Neural progenitor cell (in vitro differentiated cells): ENCODE measurements around the gene LPP. TPM values are rescaled to one million over a fixed set of nuclear protein-coding genes. Genes with fewer than 3 reads are reported as not detected.

ENCODE experiments used
- DNase-seq: peaks from one replicate; pipeline ENCODE4 v3.0.0-alpha.2; 2016; ENCODE audit warnings: low spot score
- H2AFZ ChIP-seq: fragments of 200-600 bp; sonication (generic); replicated peaks from 2 replicates; pipeline ENCODE4 v1.6.1; 2016; ENCODE audit warnings: antibody characterized with exemption
- H3F3A ChIP-seq: fragments of 200-600 bp; sonication (generic); 2 replicates; pipeline ENCODE4 v1.6.1; 2016; ENCODE audit warnings: antibody characterized with exemption, low read depth
- H3K27ac ChIP-seq: fragments of 200-600 bp; sonication (generic); 2 replicates; pipeline ENCODE4 v1.5.1; 2016; ENCODE audit warnings: mild to moderate bottlenecking
- H3K27me3 ChIP-seq: fragments of 200-600 bp; sonication (generic); 2 replicates; pipeline ENCODE4 v1.6.1; 2016; ENCODE audit warnings: mild to moderate bottlenecking, moderate library complexity
- H3K36me3 ChIP-seq: fragments of 200-600 bp; sonication (generic); 2 replicates; pipeline ENCODE4 v1.5.1; 2016
- H3K4me1 ChIP-seq: fragments of 200-600 bp; sonication (generic); 2 replicates; pipeline ENCODE4 v1.6.1; 2016; ENCODE audit warnings: mixed run types
- H3K4me2 ChIP-seq: fragments of 200-600 bp; sonication (generic); 2 replicates; pipeline ENCODE4 v1.6.1; 2016
- H3K4me3 ChIP-seq: fragments of 200-600 bp; sonication (generic); 2 replicates; pipeline ENCODE4 v1.5.1; 2016
- H3K79me2 ChIP-seq: fragments of 200-600 bp; sonication (generic); 2 replicates; pipeline ENCODE4 v1.6.1; 2016; ENCODE audit warnings: low read depth
- H3K9ac ChIP-seq: fragments of 200-600 bp; sonication (generic); 2 replicates; pipeline ENCODE4 v1.6.1; 2016
- H3K9me3 ChIP-seq: fragments of 200-600 bp; sonication (generic); 2 replicates; pipeline ENCODE4 v1.5.1; 2016; ENCODE audit warnings: low read depth
- H4K20me1 ChIP-seq: fragments of 200-600 bp; sonication (generic); 2 replicates; pipeline ENCODE4 v1.6.1; 2016; ENCODE audit warnings: low read depth
- H3K27ac Mint-ChIP-seq: 3 replicates; pipeline ENCODE4 v1.8.0; 2021; ENCODE audit warnings: mixed read lengths
- H3K27me3 Mint-ChIP-seq: 2 replicates; pipeline ENCODE4 v1.8.0; 2022; ENCODE audit warnings: low read depth, mild to moderate bottlenecking, inconsistent platforms, moderate library complexity, mixed read lengths; ENCODE audit not compliant: insufficient read depth
- H3K36me3 Mint-ChIP-seq: 3 replicates; pipeline ENCODE4 v1.8.0; 2021; ENCODE audit warnings: mixed read lengths
- H3K4me1 Mint-ChIP-seq: 3 replicates; pipeline ENCODE4 v1.8.0; 2021; ENCODE audit warnings: mixed read lengths
- H3K4me3 Mint-ChIP-seq: 3 replicates; pipeline ENCODE4 v1.8.0; 2021; ENCODE audit warnings: mild to moderate bottlenecking, moderate library complexity, mixed read lengths
- H3K9me3 Mint-ChIP-seq: 3 replicates; pipeline ENCODE4 v1.8.0; 2020; ENCODE audit warnings: mixed read lengths
- CTCF ChIP-seq: fragments of 200-600 bp; sonication (generic); IDR thresholded peaks from 2 replicates; pipeline ENCODE4 v1.5.1; 2017; ENCODE audit warnings: antibody characterized with exemption, mild to moderate bottlenecking
- EZH2 ChIP-seq: fragments of 200-600 bp; sonication (generic); IDR thresholded peaks from 2 replicates; pipeline ENCODE4 v1.6.1; 2017; ENCODE audit warnings: antibody characterized with exemption, mild to moderate bottlenecking, moderate library complexity
- EZH2phosphoT487 ChIP-seq: fragments of 200-600 bp; sonication (generic); IDR thresholded peaks from 2 replicates; pipeline ENCODE4 v1.6.1; 2017; ENCODE audit warnings: antibody characterized with exemption
- total RNA-seq: library from RNA; depleted of rRNA; stranded (reverse); fragments of >200 nt; gene quantifications from 2 replicates; pipeline ENCODE4 v1.2.3, GENCODE V29; 2015; ENCODE audit warnings: low replicate concordance

The LPP gene
- total RNA-seq, 1 donor from 2014 or later, result 18.9 TPM

- H3K36me3 ChIP-seq, result no peaks in the 10 kb centered on the region
- H3F3A ChIP-seq, result no peaks in the 10 kb centered on the region
- H3K4me1 ChIP-seq, result peaks cover 8% of the 10 kb centered on the region
- no peak overlapping the region for H3K4me2 ChIP-seq
- no peak overlapping the region for H3K27ac Mint-ChIP-seq
- H2AFZ ChIP-seq, result no peak overlapping the region
- peaks cover 41% of the 10 kb centered on the region for H3K4me1 Mint-ChIP-seq
- no peak overlapping the region for H3K4me3 Mint-ChIP-seq
- peaks cover 4% of the 10 kb centered on the region for H3K9me3 Mint-ChIP-seq
- H3K9ac ChIP-seq, result no peak overlapping the region
- no peak overlapping the region for H3K4me3 ChIP-seq
- TF ChIP-seq EZH2phosphoT487 (no peak), CTCF (no peak), EZH2 (no peak)
- no peaks in the 10 kb centered on the region for H4K20me1 ChIP-seq
- H3K27me3 ChIP-seq, result no peaks in the 10 kb centered on the region
- H3K9me3 ChIP-seq, result no peaks in the 10 kb centered on the region
- H3K27me3 Mint-ChIP-seq, result peaks cover 4% of the 10 kb centered on the region
- no peak for DNase-seq
- H3K79me2 ChIP-seq, result no peaks in the 10 kb centered on the region
- peaks cover 11% of the 10 kb centered on the region for H3K36me3 Mint-ChIP-seq
- H3K27ac ChIP-seq, result no peak overlapping the region
Observed at GRCh38 chr3:188287339-188287738, 133.4 kb downstream of the LPP start.

GRCh38 chr3:188287762-188288505 lies 134.0 kb downstream of the LPP start:
- Mint-ChIP-seq H3K4me1 (peaks cover 35% of the 10 kb centered on the region), H3K36me3 (peaks cover 11% of the 10 kb centered on the region), H3K27me3 (peaks cover 4% of the 10 kb centered on the region), H3K4me3 (no peak overlapping the region), H3K27ac (no peak overlapping the region), H3K9me3 (peaks cover 4% of the 10 kb centered on the region)
- Histone ChIP-seq H3K27me3 (no peaks in the 10 kb centered on the region), H3K9ac (no peak overlapping the region), H3K27ac (no peak overlapping the region), H3F3A (no peaks in the 10 kb centered on the region), H3K4me2 (no peak overlapping the region), H3K4me3 (no peak overlapping the region), H3K4me1 (peaks cover 3% of the 10 kb centered on the region), H4K20me1 (no peaks in the 10 kb centered on the region), H2AFZ (no peak overlapping the region), H3K9me3 (no peaks in the 10 kb centered on the region), H3K36me3 (no peaks in the 10 kb centered on the region), H3K79me2 (no peaks in the 10 kb centered on the region)
- no peak for DNase-seq
- TF ChIP-seq EZH2phosphoT487, result no peak
- TF ChIP-seq CTCF, result no peak
- no peak for TF ChIP-seq EZH2

- H3K9ac ChIP-seq, result no peak overlapping the region
- Mint-ChIP-seq H3K4me3 (no peak overlapping the region), H3K36me3 (peaks cover 9% of the 10 kb centered on the region), H3K27me3 (peaks cover 4% of the 10 kb centered on the region), H3K27ac (no peak overlapping the region), H3K4me1 (peaks cover 32% of the 10 kb centered on the region), H3K9me3 (peaks cover 4% of the 10 kb centered on the region)
- H3K4me2 ChIP-seq, result no peak overlapping the region
- no peaks in the 10 kb centered on the region for H3K27me3 ChIP-seq
- no peak overlapping the region for H2AFZ ChIP-seq
- peaks cover 6% of the 10 kb centered on the region for H3K79me2 ChIP-seq
- no peaks in the 10 kb centered on the region for H3K9me3 ChIP-seq
- H3K36me3 ChIP-seq, result no peaks in the 10 kb centered on the region
- no peak for DNase-seq
- TF ChIP-seq EZH2phosphoT487 (no peak), CTCF (no peak), EZH2 (no peak)
- no peak overlapping the region for H3K4me3 ChIP-seq
- H3F3A ChIP-seq, result no peaks in the 10 kb centered on the region
- H3K4me1 ChIP-seq, result peaks cover 9% of the 10 kb centered on the region
- H4K20me1 ChIP-seq, result peaks cover 4% of the 10 kb centered on the region
- no peak overlapping the region for H3K27ac ChIP-seq
Observed at GRCh38 chr3:188292251-188292650, 138.3 kb downstream of the LPP start.
